GM19395 (cell line): ENCODE data around the gene DIS3L2.
A peak's percentile ranks its signal among the peaks of the same experiment; 100 is the strongest.
"Not testable (repeated sequence)": the region's sequence is repeated elsewhere in the genome, so short reads cannot be mapped to it uniquely, and the experiment has no call there.

Source experiments
- ATAC-seq: cut with Tn5 transposase; IDR thresholded peaks from one replicate; pipeline ENCODE4 v1.9.1; 2021; ENCODE audit warnings: mild to moderate bottlenecking, moderate library complexity; ENCODE audit not compliant: unreplicated experiment

DIS3L2 gene

GRCh38 chr2:232008907-232009638 lies 47.6 kb downstream of the DIS3L2 start:
- ATAC-seq, result no peak

GRCh38 chr2:232009639-232010274 lies 48.2 kb downstream of the DIS3L2 start:
- no peak for ATAC-seq

GRCh38 chr2:232013701-232014353 lies 52.3 kb downstream of the DIS3L2 start:
- ATAC-seq, result no peak

- no peak for ATAC-seq
These were observed 53.2 kb downstream of the DIS3L2 start for GRCh38 chr2:232014681-232015080.

- no peak for ATAC-seq
These were observed 56.7 kb downstream of the DIS3L2 start for GRCh38 chr2:232018181-232018580.

DNA sequence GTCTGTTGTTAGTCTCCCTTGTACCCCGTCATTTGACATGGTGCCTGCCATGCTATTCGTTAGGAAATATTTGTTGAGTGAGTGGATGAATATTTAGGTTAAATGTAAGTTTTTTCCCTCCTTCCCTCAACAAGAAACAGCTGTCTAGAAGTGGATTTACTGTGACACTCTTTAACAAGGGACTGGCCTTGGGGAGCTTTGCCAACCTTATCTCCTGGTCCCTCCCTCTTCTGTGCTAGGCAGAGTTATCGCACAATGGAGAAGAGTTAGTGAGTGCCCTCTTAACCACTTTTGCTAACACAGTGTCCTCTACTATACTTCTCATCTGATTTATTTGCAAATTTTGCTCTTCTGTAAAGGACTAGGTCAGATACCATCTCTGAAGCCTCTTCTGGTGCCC lies 61.2 kb downstream of the DIS3L2 start:
- ATAC-seq, result no peak

- no peak for ATAC-seq
These were observed 61.9 kb downstream of the DIS3L2 start for GRCh38 chr2:232023426-232023825.

DNA sequence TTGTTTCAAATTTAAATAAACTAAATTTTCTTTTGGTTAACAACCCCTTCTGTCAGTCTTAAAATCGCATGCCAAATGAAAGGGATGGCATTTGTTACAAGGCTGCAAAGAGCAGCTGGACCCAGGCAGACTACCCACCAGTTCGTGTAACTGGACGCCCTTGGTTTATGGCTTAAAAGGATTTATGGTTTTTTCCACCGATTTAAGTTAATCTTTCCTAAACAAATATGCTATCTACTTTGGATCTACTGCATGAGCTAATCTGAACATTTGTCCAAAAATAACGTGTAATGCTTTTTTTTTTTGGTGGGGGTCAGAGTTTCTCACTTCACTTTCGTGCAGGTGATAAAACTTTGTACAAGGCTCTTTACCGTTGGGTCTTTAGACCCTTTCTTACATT lies 62.9 kb downstream of the DIS3L2 start:
- ATAC-seq, result no peak

DNA sequence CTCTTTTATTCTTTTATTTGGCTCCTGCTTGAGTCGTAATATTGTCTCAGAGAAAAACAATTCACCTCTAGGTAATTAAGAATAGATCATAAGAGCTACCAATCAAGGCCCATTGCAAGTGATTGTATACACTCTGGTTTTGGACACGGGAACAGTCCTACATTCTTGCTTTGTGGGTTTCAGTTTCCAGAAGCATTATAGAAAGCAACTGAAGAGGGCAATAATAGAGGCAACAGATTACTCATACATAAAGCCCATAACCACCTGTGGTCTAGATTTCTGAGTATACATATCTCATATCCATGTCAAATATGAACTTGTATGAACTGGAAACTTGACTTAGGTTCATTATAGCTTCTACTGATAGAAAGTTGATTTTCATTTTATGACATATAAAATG lies 65.4 kb downstream of the DIS3L2 start:
- peak; percentile 99 for ATAC-seq

GRCh38 chr2:232027530-232027929 lies 66.0 kb downstream of the DIS3L2 start:
- no peak for ATAC-seq

- ATAC-seq, result no peak
These were observed 66.6 kb downstream of the DIS3L2 start for GRCh38 chr2:232028071-232028470.

DNA sequence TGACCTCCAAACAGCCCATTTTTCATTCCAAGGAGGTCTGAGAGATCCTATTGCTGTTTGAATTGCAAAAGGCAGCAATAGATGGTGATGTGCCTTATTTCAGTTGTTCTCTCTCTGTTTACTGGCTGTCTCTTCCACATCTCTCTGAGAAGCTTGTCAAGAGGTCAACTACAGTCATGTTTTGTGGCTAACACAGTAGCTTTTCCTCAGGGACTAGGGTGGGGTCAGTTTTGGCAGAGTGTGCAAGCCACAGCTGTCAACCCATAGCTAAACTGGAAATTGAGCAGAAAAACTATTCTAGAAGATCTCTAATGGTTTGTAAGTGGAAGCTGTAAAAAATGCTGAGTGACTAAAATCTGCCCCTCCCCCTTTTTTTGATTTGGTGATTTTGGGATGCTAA lies 67.1 kb downstream of the DIS3L2 start:
- ATAC-seq, result no peak

GRCh38 chr2:232029346-232029745 lies 67.8 kb downstream of the DIS3L2 start:
- ATAC-seq, result no peak

DNA sequence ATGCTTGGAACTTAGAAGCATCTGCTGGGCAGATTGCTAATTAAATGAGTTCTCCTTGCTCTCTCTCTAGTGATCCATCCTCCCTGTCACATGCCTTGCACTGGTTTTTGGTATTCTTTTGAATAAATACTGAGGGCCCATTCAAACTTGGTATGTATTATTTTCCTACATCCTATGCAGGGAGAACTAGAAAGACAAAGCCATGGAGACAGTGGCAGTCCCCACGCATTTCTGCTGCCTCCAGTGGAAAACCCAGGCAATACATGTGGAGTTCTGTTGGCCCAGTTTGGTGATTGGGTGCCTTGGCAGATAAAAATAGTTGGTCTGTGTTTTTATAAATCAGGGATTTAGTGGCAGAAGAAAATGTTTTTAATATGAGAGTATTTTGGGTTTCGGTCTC lies 68.7 kb downstream of the DIS3L2 start:
- ATAC-seq, result no peak

DNA sequence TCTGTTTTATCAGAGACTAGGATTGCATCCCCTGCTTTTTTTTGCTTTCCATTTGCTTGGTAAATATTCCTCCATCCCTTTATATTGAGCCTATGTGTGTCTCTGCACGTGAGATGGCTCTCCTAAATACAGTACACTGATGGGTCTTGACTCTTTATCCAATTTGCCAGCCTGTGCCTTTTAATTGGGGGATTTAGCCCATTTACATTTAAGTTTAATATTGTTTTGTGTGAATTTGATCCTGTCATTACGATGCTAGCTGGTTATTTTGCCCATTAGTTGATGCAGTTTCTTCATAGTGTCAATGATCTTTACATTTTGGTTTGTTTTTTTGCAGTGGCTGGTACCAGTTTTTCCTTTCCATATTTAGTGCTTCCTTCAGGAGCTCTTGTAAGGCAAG lies 73.8 kb downstream of the DIS3L2 start:
- not testable (repeated sequence) for ATAC-seq

- not testable (repeated sequence) for ATAC-seq
These were observed 75.4 kb downstream of the DIS3L2 start for GRCh38 chr2:232036876-232037275.

- ATAC-seq, result no peak
These were observed 76.9 kb downstream of the DIS3L2 start for GRCh38 chr2:232038251-232038880.

DNA sequence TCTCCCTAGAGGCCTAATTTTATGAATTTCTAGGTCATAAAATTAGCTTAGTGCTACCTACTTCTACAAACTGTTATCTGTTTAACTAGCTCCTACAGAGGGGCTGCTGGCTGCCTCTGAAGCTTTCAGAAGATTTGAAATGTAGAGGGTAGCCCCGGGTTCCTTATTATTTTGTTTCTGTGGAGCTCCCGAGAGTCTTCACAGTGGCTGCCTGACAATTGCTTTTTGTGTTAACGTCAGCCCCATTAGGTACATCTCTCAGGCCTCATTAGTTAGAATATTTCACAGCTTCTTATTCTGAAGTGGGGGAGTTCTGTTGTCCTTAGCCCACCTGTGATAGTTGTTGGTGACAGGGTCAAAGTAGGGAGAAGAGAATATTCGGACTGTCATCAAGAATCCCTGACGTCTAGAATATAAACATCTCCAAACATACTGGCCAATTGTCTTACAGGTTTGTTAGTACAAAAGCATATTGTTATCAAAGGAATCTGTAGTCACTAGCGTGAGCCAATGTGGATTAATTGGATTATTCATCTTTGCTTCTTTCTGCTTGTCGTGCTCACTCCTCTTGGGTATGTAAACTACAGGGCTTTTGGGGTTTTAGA lies 77.5 kb downstream of the DIS3L2 start:
- no peak for ATAC-seq

GRCh38 chr2:232042911-232043574 lies 81.5 kb downstream of the DIS3L2 start:
- ATAC-seq, result no peak

- no peak for ATAC-seq
These were observed 82.5 kb downstream of the DIS3L2 start for GRCh38 chr2:232043966-232044365.

- no peak for ATAC-seq
These were observed 87.8 kb downstream of the DIS3L2 start for GRCh38 chr2:232049350-232049749.
